K562 (cell line): ENCODE measurements around the gene OSBPL3. TPM values are rescaled to one million over a fixed set of nuclear protein-coding genes. Genes with fewer than 3 reads are reported as not detected.

ENCODE experiments used
- ARID4B ChIP-seq: sonication (generic); formaldehyde crosslinking; IDR thresholded peaks from 2 replicates; pipeline ENCODE4 v1.8.0; 2022; ENCODE audit warnings: mild to moderate bottlenecking, missing genetic modification reagents
- BHLHE40 ChIP-seq: IDR thresholded peaks from 2 replicates; pipeline ENCODE4 v1.6.1; 2011; ENCODE audit warnings: low read length, improper control_type of control experiment
- CBFB ChIP-seq: sonication (generic); formaldehyde crosslinking; IDR thresholded peaks from 2 replicates; pipeline ENCODE4 v1.4.0; 2020; ENCODE audit warnings: mild to moderate bottlenecking, missing genetic modification reagents
- CCNT2 ChIP-seq: IDR thresholded peaks from 2 replicates; pipeline ENCODE4 v1.6.1; 2011; ENCODE audit warnings: borderline replicate concordance, low read depth, mild to moderate bottlenecking, moderate library complexity, mixed read lengths, low read length; ENCODE audit not compliant: insufficient read length; ENCODE audit errors: extremely low read depth
- FOXP4 ChIP-seq: sonication (generic); formaldehyde crosslinking; IDR thresholded peaks from 2 replicates; pipeline ENCODE4 v1.8.0; 2022; ENCODE audit warnings: mild to moderate bottlenecking, missing genetic modification reagents, borderline replicate concordance
- LARP7 ChIP-seq: fragments of 450-650 bp; IDR thresholded peaks from 2 replicates; pipeline ENCODE4 v1.6.1; 2016
- MBD1 ChIP-seq: fragments of 250-450 bp; sonication (Bioruptor Pico); IDR thresholded peaks from 2 replicates; pipeline ENCODE4 v1.8.0; 2022; ENCODE audit warnings: inconsistent platforms
- MIER1 ChIP-seq: fragments of 450-650 bp; IDR thresholded peaks from 2 replicates; pipeline ENCODE4 v1.6.1; 2016; ENCODE audit warnings: antibody characterized with exemption, mild to moderate bottlenecking, low read depth
- PHB ChIP-seq: fragments of 250-450 bp; sonication (Bioruptor Pico); IDR thresholded peaks from 2 replicates; pipeline ENCODE4 v1.5.0; 2021
- PURB ChIP-seq: sonication (generic); formaldehyde crosslinking; IDR thresholded peaks from 2 replicates; pipeline ENCODE4 v1.9.0; 2021; ENCODE audit warnings: low read depth, mild to moderate bottlenecking, missing genetic modification reagents
- SLC30A9 ChIP-seq: fragments of 250-450 bp; sonication (Bioruptor Pico); IDR thresholded peaks from 2 replicates; pipeline ENCODE4 v1.8.0; 2022; ENCODE audit warnings: mild to moderate bottlenecking, moderate library complexity
- SREBF1 ChIP-seq: fragments of 150-350 bp; IDR thresholded peaks from 2 replicates; pipeline ENCODE4 v1.6.1; 2014; ENCODE audit warnings: antibody characterized with exemption, low read depth, low read length, borderline replicate concordance
- THRAP3 ChIP-seq: fragments of 450-650 bp; IDR thresholded peaks from 2 replicates; pipeline ENCODE4 v1.6.1; 2016; ENCODE audit warnings: mild to moderate bottlenecking, inconsistent platforms, borderline replicate concordance
- ZBTB2 ChIP-seq: fragments of 450-650 bp; IDR thresholded peaks from 2 replicates; pipeline ENCODE4 v1.6.1; 2016; ENCODE audit warnings: antibody characterized with exemption
- ZBTB8A ChIP-seq: fragments of 450-650 bp; IDR thresholded peaks from 2 replicates; pipeline ENCODE4 v1.6.1; 2018; ENCODE audit warnings: mild to moderate bottlenecking, moderate library complexity; ENCODE audit not compliant: partially characterized antibody
- ZNF75A ChIP-seq: fragments of 450-650 bp; formaldehyde crosslinking; IDR thresholded peaks from 2 replicates; pipeline ENCODE4 v1.4.0; 2020; ENCODE audit warnings: mild to moderate bottlenecking
- polyA plus RNA-seq, 8 experiments: library from polyadenylated mRNA; depleted of rRNA in 4 of 8; stranded (reverse) in 5 of 8; unstranded in 3 of 8; fragments of >200 nt; fragmentation: Nextera tagmentation in 2 of 8; fragmentation: Illumina TruSeq in 1 of 8; extraction: Ambion mirVana in 2 of 8; extraction: Trizol in 1 of 8; gene quantifications; 2 replicates each; pipeline versions ENCODE4 v1.2.1 to v1.2.3, GENCODE V29; 2011 to 2014; ENCODE audit warnings: inconsistent platforms in 1 of 8, missing spikeins in 1 of 8
- total RNA-seq, 7 experiments: library from RNA; depleted of rRNA in 6 of 7; stranded (reverse); fragments of >200 nt in 6 of 7; fragmentation: Illumina TruSeq in 2 of 7; extraction: Trizol in 2 of 7; gene quantifications; 2 replicates each; pipeline versions ENCODE4 v1.2.1 to v1.2.3, GENCODE V29; 2011 to 2021; ENCODE audit warnings: low replicate concordance in 1 of 7
- TF ChIP-seq, protein P1 (sequence below): IDR thresholded peaks from 3 replicates; pipeline ENCODE4 v1.6.1; 2011; ENCODE audit warnings: borderline replicate concordance, mild to moderate bottlenecking; ENCODE audit not compliant: insufficient read length, insufficient read depth

Gene OSBPL3
- total and polyA plus RNA-seq, 9 of the 15 experiments (the other 6 are each of a cell fraction or from before 2014, with no cell fraction given): 4.8 to 37.2 (median 26.5) TPM

- TF ChIP-seq ARID4B (CRISPR knock-in tag) (no peak), FOXP4 (peak; percentile 31; the same call in 1 of the 2 replicates), SLC30A9 (no peak), ZNF75A (CRISPR knock-in tag) (no peak), MIER1 (peak; percentile 21; the same call in 1 of the 2 replicates), ZBTB8A (no peak), MBD1 (CRISPR knock-in tag) (0 out of 2 replicates have a peak, but pooled peaks have one; percentile 18), THRAP3 (no peak), SREBF1 (no peak), PHB (CRISPR knock-in tag) (no peak), BHLHE40 (0 out of 2 replicates have a peak, but pooled peaks have one; percentile 36), ZBTB2 (no peak), CBFB (CRISPR knock-in tag) (no peak), LARP7 (no peak), CCNT2 (no peak), PURB (CRISPR knock-in tag) (no peak)
- TF ChIP-seq, protein P1, sequence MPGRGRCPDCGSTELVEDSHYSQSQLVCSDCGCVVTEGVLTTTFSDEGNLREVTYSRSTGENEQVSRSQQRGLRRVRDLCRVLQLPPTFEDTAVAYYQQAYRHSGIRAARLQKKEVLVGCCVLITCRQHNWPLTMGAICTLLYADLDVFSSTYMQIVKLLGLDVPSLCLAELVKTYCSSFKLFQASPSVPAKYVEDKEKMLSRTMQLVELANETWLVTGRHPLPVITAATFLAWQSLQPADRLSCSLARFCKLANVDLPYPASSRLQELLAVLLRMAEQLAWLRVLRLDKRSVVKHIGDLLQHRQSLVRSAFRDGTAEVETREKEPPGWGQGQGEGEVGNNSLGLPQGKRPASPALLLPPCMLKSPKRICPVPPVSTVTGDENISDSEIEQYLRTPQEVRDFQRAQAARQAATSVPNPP: no peak
These were observed 674 bp upstream of the OSBPL3 start (continued) for GRCh38 chr7:24980534-24981170.
